HepG2 (cell line): ENCODE results near the gene TSPAN31. TPM values are rescaled to one million over a fixed set of nuclear protein-coding genes. Genes with fewer than 3 reads are reported as not detected.

Experiments
- ATAC-seq: fragments of 200-7000 bp; cut with Tn5 transposase; 3 replicates; pipeline ENCODE4 v1.9.1; 2020; ENCODE audit warnings: mild to moderate bottlenecking, moderate library complexity
- BruUV-seq: library from RNA; stranded (reverse); fragments of 400-500 nt; replicated peaks from 2 replicates; lab custom pipeline; 2021; lab: Mats Ljungman, UMichigan
- CTCF ChIA-PET: fragments of 300-600 bp; formaldehyde crosslinking; extraction: SDS; loops from one replicate; lab custom pipeline; 2021; ENCODE audit warnings: low total read pairs, inconsistent platforms, low intra/inter-chr PET ratio; lab: Yijun Ruan, JAX
- POLR2A ChIA-PET: fragments of 350-600 bp; sonication (Branson Sonifier 250); formaldehyde crosslinking; loops from one replicate; lab custom pipeline; 2020; ENCODE audit warnings: antibody characterized with exemption, inconsistent platforms; lab: Yijun Ruan, JAX
- DNase-seq: peaks from one replicate; pipeline ENCODE4 v3.0.0-alpha.2; 2015; ENCODE audit warnings: low spot score
- FAIRE-seq: peaks from 3 replicates; lab custom pipeline; 2011; peaks lifted over from hg19 to GRCh38; lab: Jason Lieb, UNC
- H2AFZ ChIP-seq: one replicate; pipeline ENCODE4 v1.6.1; 2011; ENCODE audit warnings: low read length, inconsistent platforms
- H3K27ac ChIP-seq: fragments of 300-600 bp; 3 replicates; pipeline ENCODE4 v1.8.0; 2011; ENCODE audit warnings: mixed run types, mild to moderate bottlenecking, mixed read lengths, low read length, inconsistent platforms; ENCODE audit not compliant: insufficient read depth; ENCODE audit errors: extremely low read length
- H3K27me3 ChIP-seq, 2 experiments: fragments of 200-600 bp in 1 of 2; 2 replicates in 1 of 2; 3 replicates in 1 of 2; pipeline versions ENCODE4 v1.6.0 to v1.8.0; 2011; ENCODE audit warnings: low read length in 2 of 2, mild to moderate bottlenecking in 2 of 2, moderate library complexity in 2 of 2, inconsistent platforms in 1 of 2; ENCODE audit not compliant: insufficient read depth in 2 of 2, control insufficient read depth in 1 of 2
- H3K36me3 ChIP-seq, 2 experiments: fragments of 200-600 bp in 1 of 2; replicated peaks in 1 of 2; 2 replicates in 1 of 2; 3 replicates in 1 of 2; pipeline versions ENCODE4 v1.5.1 to v1.8.0; 2011; ENCODE audit warnings: low read length in 2 of 2, inconsistent platforms in 1 of 2; ENCODE audit not compliant: insufficient read depth in 2 of 2, control insufficient read depth in 1 of 2
- H3K4me1 ChIP-seq: 2 replicates; pipeline ENCODE4 v1.5.1; 2012; ENCODE audit warnings: low read length, inconsistent platforms; ENCODE audit not compliant: insufficient read depth
- H3K4me2 ChIP-seq: 2 replicates; pipeline ENCODE4 v1.6.0; 2011; ENCODE audit warnings: low read depth, low read length, inconsistent platforms
- H3K4me3 ChIP-seq, 3 experiments: fragments of 200-600 bp in 1 of 3; sonication (generic), shearing (Covaris generic) in 1 of 3; replicated peaks in 1 of 3; 2 replicates each; pipeline ENCODE4 v1.5.1; 2011 to 2016; ENCODE audit warnings: low read length in 3 of 3, inconsistent platforms in 2 of 3, low read depth in 2 of 3, mild to moderate bottlenecking in 2 of 3, control low read depth in 1 of 3, mixed read lengths in 1 of 3; ENCODE audit not compliant: insufficient read depth in 1 of 3
- H3K79me2 ChIP-seq: one replicate; pipeline ENCODE4 v1.6.1; 2011; ENCODE audit warnings: low read length, inconsistent platforms; ENCODE audit not compliant: insufficient read depth
- H3K9ac ChIP-seq: 2 replicates; pipeline ENCODE4 v1.6.0; 2011; ENCODE audit warnings: mild to moderate bottlenecking, low read depth, low read length, inconsistent platforms; ENCODE audit not compliant: insufficient read depth
- H3K9me3 ChIP-seq: 2 replicates; pipeline ENCODE4 v1.5.1; 2012; ENCODE audit warnings: mild to moderate bottlenecking, low read length
- H4K20me1 ChIP-seq: 2 replicates; pipeline ENCODE4 v1.6.0; 2011; ENCODE audit warnings: inconsistent platforms, mild to moderate bottlenecking, low read length, moderate library complexity; ENCODE audit not compliant: insufficient read depth
- DNMT3B ChIP-seq: conservative IDR thresholded peaks from 2 replicates; pipeline ENCODE4 v1.6.1; 2016; ENCODE audit warnings: missing biosample characterization, control low read depth
- EHMT2 ChIP-seq: fragments of 200-600 bp; sonication (generic); IDR thresholded peaks from 2 replicates; pipeline ENCODE4 v1.7.0; 2017; ENCODE audit warnings: antibody characterized with exemption, low read depth, low read length, borderline replicate concordance
- FOXO1 ChIP-seq: sonication (generic); formaldehyde crosslinking; IDR thresholded peaks from 2 replicates; pipeline ENCODE4 v1.4.0; 2020; ENCODE audit warnings: missing genetic modification reagents
- GMEB2 ChIP-seq: IDR thresholded peaks from 2 replicates; pipeline ENCODE4 v1.6.1; 2016; ENCODE audit warnings: missing biosample characterization, missing genetic modification reagents, low read depth
- MAZ ChIP-seq, 2 experiments: sonication (generic) in 1 of 2; formaldehyde crosslinking in 1 of 2; IDR thresholded peaks; 2 replicates each; pipeline versions ENCODE4 v1.5.0 to v1.6.1; 2012 to 2020; ENCODE audit warnings: low read depth in 2 of 2, mild to moderate bottlenecking in 2 of 2, borderline replicate concordance in 1 of 2, improper control_type of control experiment in 1 of 2, low read length in 1 of 2, missing genetic modification reagents in 1 of 2, moderate library complexity in 1 of 2
- MXD3 ChIP-seq: IDR thresholded peaks from 2 replicates; pipeline ENCODE4 v1.6.1; 2016; ENCODE audit warnings: mild to moderate bottlenecking, missing biosample characterization, missing genetic modification reagents
- NFATC3 ChIP-seq: sonication (generic); formaldehyde crosslinking; IDR thresholded peaks from 2 replicates; pipeline ENCODE4 v1.5.1; 2020; ENCODE audit warnings: mild to moderate bottlenecking, missing genetic modification reagents
- PAF1 ChIP-seq: IDR thresholded peaks from 2 replicates; pipeline ENCODE4 v1.6.1; 2016; ENCODE audit warnings: missing genetic modification reagents, missing compliant biosample characterization
- POLR2G ChIP-seq: fragments of 200-400 bp; formaldehyde crosslinking; IDR thresholded peaks from 2 replicates; pipeline ENCODE4 v1.6.1; 2018; ENCODE audit warnings: mild to moderate bottlenecking, low read depth, low read length, moderate library complexity
- PRMT3 ChIP-seq: sonication (generic); formaldehyde crosslinking; IDR thresholded peaks from 2 replicates; pipeline ENCODE4 v1.8.1; 2022; ENCODE audit warnings: low read depth, mild to moderate bottlenecking, moderate library complexity, missing genetic modification reagents, borderline replicate concordance
- SAP130 ChIP-seq: IDR thresholded peaks from 2 replicates; pipeline ENCODE4 v1.6.1; 2016; ENCODE audit warnings: low read depth
- SMARCC2 ChIP-seq: fragments of 450-650 bp; IDR thresholded peaks from 2 replicates; pipeline ENCODE4 v1.6.1; 2017; ENCODE audit warnings: antibody characterized with exemption, mild to moderate bottlenecking
- SMARCE1 ChIP-seq: fragments of 450-650 bp; IDR thresholded peaks from 2 replicates; pipeline ENCODE4 v1.6.1; 2017; ENCODE audit warnings: borderline replicate concordance
- SRY ChIP-seq: sonication (generic); formaldehyde crosslinking; IDR thresholded peaks from 2 replicates; pipeline ENCODE4 v1.8.0; 2022; ENCODE audit warnings: mild to moderate bottlenecking, missing genetic modification reagents
- TEAD3 ChIP-seq: optimal IDR thresholded peaks from 2 replicates; pipeline ENCODE3; 2016; ENCODE audit warnings: borderline replicate concordance
- ZNF10 ChIP-seq: sonication (generic); formaldehyde crosslinking; IDR thresholded peaks from 2 replicates; pipeline ENCODE4 v1.4.0; 2020; ENCODE audit warnings: mild to moderate bottlenecking, low read depth, missing genetic modification reagents, borderline replicate concordance
- ZNF20 ChIP-seq: sonication (generic); formaldehyde crosslinking; IDR thresholded peaks from 2 replicates; pipeline ENCODE4 v1.4.0; 2020; ENCODE audit warnings: mild to moderate bottlenecking, moderate library complexity, missing genetic modification reagents
- ZNF224 ChIP-seq: sonication (generic); formaldehyde crosslinking; IDR thresholded peaks from 2 replicates; pipeline ENCODE4 v1.5.0; 2020; ENCODE audit warnings: mild to moderate bottlenecking, missing genetic modification reagents
- ZNF232 ChIP-seq: sonication (generic); formaldehyde crosslinking; IDR thresholded peaks from 2 replicates; pipeline ENCODE4 v1.4.0; 2020; ENCODE audit warnings: missing genetic modification reagents, borderline replicate concordance
- ZNF260 ChIP-seq: sonication (generic); formaldehyde crosslinking; IDR thresholded peaks from 2 replicates; pipeline ENCODE4 v1.4.0; 2020; ENCODE audit warnings: missing genetic modification reagents, low read depth, mild to moderate bottlenecking, borderline replicate concordance
- ZNF354B ChIP-seq: sonication (generic); formaldehyde crosslinking; IDR thresholded peaks from 2 replicates; pipeline ENCODE4 v1.8.0; 2022; ENCODE audit warnings: mild to moderate bottlenecking, missing genetic modification reagents
- ZNF44 ChIP-seq: sonication (generic); formaldehyde crosslinking; IDR thresholded peaks from 2 replicates; pipeline ENCODE4 v1.5.1; 2020; ENCODE audit warnings: mild to moderate bottlenecking, missing genetic modification reagents
- WGBS: methylation state at CpG from one replicate; pipeline ENCODE4 v1.1.6; 2017; ENCODE audit warnings: low lambda C conversion rate; 5-methylcytosine and 5-hydroxymethylcytosine counted together
- in situ Hi-C: cut with HindIII; loops from 2 replicates; pipeline ENCODE4 v1.10.0; 2017; ENCODE audit warnings: low pct_unique_long_range_greater_than_20kb; ENCODE audit not compliant: extremely low pct_ligation_motif_present
- intact Hi-C: fragments of 100-400 bp; cut with micrococcal nuclease; formaldehyde crosslinking; loops from one replicate; pipeline ENCODE4 v1.10.0; 2022; ENCODE audit not compliant: unreplicated experiment
- polyA plus RNA-seq, 8 experiments: library from polyadenylated mRNA; depleted of rRNA in 3 of 8; stranded (reverse) in 7 of 8; unstranded in 1 of 8; fragments of >200 nt; fragmentation: Illumina TruSeq in 4 of 8; extraction: Trizol in 4 of 8; gene quantifications; 2 replicates each; pipeline versions ENCODE4 v1.2.1 to v1.2.3, GENCODE V29; 2011 to 2016; ENCODE audit warnings: low read depth in 4 of 8, missing spikeins in 1 of 8, mixed read lengths in 1 of 8; ENCODE audit not compliant: insufficient read depth in 1 of 8
- total RNA-seq, 5 experiments: library from RNA; depleted of rRNA; stranded (reverse); fragments of >200 nt; fragmentation: Illumina TruSeq; extraction: Trizol; gene quantifications; 2 replicates each; pipeline ENCODE4 v1.2.3, GENCODE V29; 2016; ENCODE audit warnings: low read depth in 1 of 5
- TF ChIP-seq, protein P1 (sequence below): sonication (generic); formaldehyde crosslinking; IDR thresholded peaks from 2 replicates; pipeline ENCODE4 v1.4.0; 2020; ENCODE audit warnings: missing genetic modification reagents

Gene TSPAN31
- total and polyA plus RNA-seq, 2 of the 13 experiments (the other 11 are each of a cell fraction or from before 2014, with no cell fraction given), result 10.4 to 24.6 TPM

- H3K79me2 ChIP-seq, result peaks cover 15% of the 10 kb centered on the region
- WGBS, result 74% methylated on average over 8 of the region's 8 CpGs
- CTCF ChIA-PET, result no interaction called here
- POLR2A ChIA-PET, result interaction anchor here (0.6 to 2.6 kb wide), 10 partner anchors 9 to 1665 kb away, joined by 3 to 29 read pairs (median 7); partner anchors contain the start of genes DDIT3, EEF1AKMT3 and METTL1
- peak overlapping the region; percentile 94 for H3K27ac ChIP-seq
- peaks cover 0 to 9% of the 10 kb centered on the region in 2 experiments; a peak in 2 of 5 replicates for H3K27me3 ChIP-seq
- H3K4me3 ChIP-seq, result peak overlapping the region; percentile 63 to 80 (median 71)
- H3K36me3 ChIP-seq, result peaks cover 6 to 37% of the 10 kb centered on the region in 2 experiments
- H3K9me3 ChIP-seq, result no peaks in the 10 kb centered on the region
- no peak for DNase-seq
- TSS peak; percentile 72 for BruUV-seq
- in situ Hi-C loops (no loop called here), intact Hi-C loops (no loop called here)
- H2AFZ ChIP-seq, result no peak overlapping the region
- peak overlapping the region; percentile 96 for H3K4me2 ChIP-seq
- ATAC-seq, result peak; percentile 15
- peak overlapping the region; percentile 94 for H3K9ac ChIP-seq
- H3K4me1 ChIP-seq, result peaks cover 41% of the 10 kb centered on the region
- no peak for FAIRE-seq
- no peaks in the 10 kb centered on the region for H4K20me1 ChIP-seq
- TF ChIP-seq SAP130 (CRISPR knock-in tag) (no peak), PAF1 (CRISPR knock-in tag) (peak; percentile 74; the same call in 1 of the 2 replicates), FOXO1 (CRISPR knock-in tag) (no peak), EHMT2 (no peak), SRY (CRISPR knock-in tag) (no peak), SMARCC2 (no peak), ZNF20 (CRISPR knock-in tag) (no peak), SMARCE1 (no peak), GMEB2 (CRISPR knock-in tag) (no peak), MXD3 (CRISPR knock-in tag) (no peak), MAZ (IDR thresholded peaks at IDR 0.05; ENCODE audit: borderline replicate concordance, low read depth, low read length) (no peak), MAZ (CRISPR knock-in tag; IDR thresholded peaks at IDR 0.05; ENCODE audit: low read depth) (no peak), TEAD3 (peak; percentile 59), ZNF260 (no peak), POLR2G (peak; percentile 30; the same call in 1 of the 2 replicates), ZNF232 (CRISPR knock-in tag) (no peak), ZNF224 (CRISPR knock-in tag) (0 out of 2 replicates have a peak, but pooled peaks have one; percentile 7), PRMT3 (CRISPR knock-in tag) (no peak), ZNF354B (CRISPR knock-in tag) (peak; percentile 69; the same call in 1 of the 2 replicates), NFATC3 (CRISPR knock-in tag) (no peak), DNMT3B (CRISPR knock-in tag) (no peak), ZNF10 (CRISPR knock-in tag) (no peak), ZNF44 (no peak)
- TF ChIP-seq, protein P1, sequence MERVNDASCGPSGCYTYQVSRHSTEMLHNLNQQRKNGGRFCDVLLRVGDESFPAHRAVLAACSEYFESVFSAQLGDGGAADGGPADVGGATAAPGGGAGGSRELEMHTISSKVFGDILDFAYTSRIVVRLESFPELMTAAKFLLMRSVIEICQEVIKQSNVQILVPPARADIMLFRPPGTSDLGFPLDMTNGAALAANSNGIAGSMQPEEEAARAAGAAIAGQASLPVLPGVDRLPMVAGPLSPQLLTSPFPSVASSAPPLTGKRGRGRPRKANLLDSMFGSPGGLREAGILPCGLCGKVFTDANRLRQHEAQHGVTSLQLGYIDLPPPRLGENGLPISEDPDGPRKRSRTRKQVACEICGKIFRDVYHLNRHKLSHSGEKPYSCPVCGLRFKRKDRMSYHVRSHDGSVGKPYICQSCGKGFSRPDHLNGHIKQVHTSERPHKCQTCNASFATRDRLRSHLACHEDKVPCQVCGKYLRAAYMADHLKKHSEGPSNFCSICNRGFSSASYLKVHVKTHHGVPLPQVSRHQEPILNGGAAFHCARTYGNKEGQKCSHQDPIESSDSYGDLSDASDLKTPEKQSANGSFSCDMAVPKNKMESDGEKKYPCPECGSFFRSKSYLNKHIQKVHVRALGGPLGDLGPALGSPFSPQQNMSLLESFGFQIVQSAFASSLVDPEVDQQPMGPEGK (CRISPR knock-in tag), result peak; percentile 2; the same call in 1 of the 2 replicates
Observed at GRCh38 chr12:57745485-57745881, 644 bp downstream of the TSPAN31 start.
